SK-N-SH (cell line): ENCODE results near the gene AUTS2. TPM values are rescaled to one million over a fixed set of nuclear protein-coding genes. Genes with fewer than 3 reads are reported as not detected.
A peak's percentile ranks its signal among the peaks of the same experiment; 100 is the strongest.

Source experiments
- CTCF ChIA-PET: fragments of 300-600, 350-600 bp; formaldehyde crosslinking; extraction: SDS; loops from one replicate; lab custom pipeline; 2021; lab: Yijun Ruan, JAX
- POLR2A ChIA-PET: fragments of 350-600 bp; sonication (Branson Sonifier 250); formaldehyde crosslinking; extraction: SDS; loops from one replicate; lab custom pipeline; 2020; ENCODE audit warnings: antibody characterized with exemption, inconsistent platforms; lab: Yijun Ruan, JAX
- DNase-seq: peaks from one replicate; pipeline ENCODE4 v3.0.0; 2012
- H2AFZ ChIP-seq: fragments of 200-600 bp; sonication (generic); 2 replicates; pipeline ENCODE4 v1.8.1; 2016; ENCODE audit warnings: antibody characterized with exemption, mild to moderate bottlenecking, low read depth
- H3F3A ChIP-seq: fragments of 200-600 bp; sonication (generic); replicated peaks from 2 replicates; pipeline ENCODE3; 2016; ENCODE audit warnings: antibody characterized with exemption, mild to moderate bottlenecking; ENCODE audit not compliant: insufficient read depth
- H3K27ac ChIP-seq, 2 experiments: fragments of 200-500 bp in 1 of 2; fragments of 200-600 bp in 1 of 2; sonication (Bioruptor generic) in 1 of 2; sonication (generic), shearing (Covaris generic) in 1 of 2; 2 replicates each; pipeline versions ENCODE4 v1.5.1 to v1.6.1; 2014 to 2016; ENCODE audit warnings: low read depth in 2 of 2, inconsistent platforms in 1 of 2, low read length in 1 of 2, mild to moderate bottlenecking in 1 of 2, mixed read lengths in 1 of 2
- H3K27me3 ChIP-seq: fragments of 200-600 bp; sonication (generic), shearing (Covaris generic); 2 replicates; pipeline ENCODE4 v1.6.1; 2016; ENCODE audit warnings: mixed run types; ENCODE audit not compliant: insufficient read depth
- H3K36me3 ChIP-seq, 2 experiments: fragments of 200-500 bp in 1 of 2; fragments of 200-600 bp in 1 of 2; sonication (Bioruptor generic) in 1 of 2; sonication (generic) in 1 of 2; replicated peaks in 1 of 2; 2 replicates each; pipeline versions ENCODE3 to v1.5.1; 2014 to 2016; ENCODE audit warnings: low read length in 1 of 2, mild to moderate bottlenecking in 1 of 2; ENCODE audit not compliant: insufficient read depth in 2 of 2, control insufficient read depth in 1 of 2
- H3K4me1 ChIP-seq, 2 experiments: fragments of 200-500 bp in 1 of 2; fragments of 200-600 bp in 1 of 2; sonication (Bioruptor generic) in 1 of 2; sonication (generic), shearing (Covaris generic) in 1 of 2; 2 replicates each; pipeline versions ENCODE4 v1.5.1 to v1.6.1; 2014 to 2016; ENCODE audit warnings: low read depth in 1 of 2, low read length in 1 of 2, mixed run types in 1 of 2; ENCODE audit not compliant: insufficient read depth in 2 of 2, control insufficient read depth in 1 of 2
- H3K4me2 ChIP-seq: fragments of 200-600 bp; sonication (generic), shearing (Covaris generic); 2 replicates; pipeline ENCODE4 v1.6.1; 2017; ENCODE audit warnings: mixed run types
- H3K4me3 ChIP-seq, 2 experiments: fragments of 200-500 bp in 1 of 2; fragments of 200-600 bp in 1 of 2; sonication (Bioruptor generic) in 1 of 2; sonication (generic), shearing (Covaris generic) in 1 of 2; 2 replicates each; pipeline versions ENCODE4 v1.5.1 to v1.8.1; 2014 to 2016; ENCODE audit warnings: low read depth in 2 of 2, inconsistent platforms in 1 of 2, low read length in 1 of 2, mild to moderate bottlenecking in 1 of 2, mixed read lengths in 1 of 2, moderate library complexity in 1 of 2
- H3K79me2 ChIP-seq: fragments of 200-600 bp; sonication (generic); 2 replicates; pipeline ENCODE4 v1.8.1; 2017; ENCODE audit warnings: mild to moderate bottlenecking; ENCODE audit not compliant: insufficient read depth
- H3K9ac ChIP-seq: fragments of 200-600 bp; sonication (generic); 2 replicates; pipeline ENCODE4 v1.6.1; 2017; ENCODE audit warnings: mixed run types
- H3K9me2 ChIP-seq: fragments of 200-600 bp; sonication (generic); 2 replicates; pipeline ENCODE4 v1.6.1; 2017; ENCODE audit warnings: mixed run types
- H3K9me3 ChIP-seq: fragments of 200-600 bp; sonication (generic); 2 replicates; pipeline ENCODE4 v1.6.1; 2017; ENCODE audit warnings: mixed run types, mild to moderate bottlenecking, moderate library complexity
- H4K20me1 ChIP-seq: fragments of 200-600 bp; sonication (generic); 2 replicates; pipeline ENCODE4 v1.6.1; 2017; ENCODE audit warnings: mild to moderate bottlenecking, mixed run types; ENCODE audit not compliant: insufficient read depth
- CHD2 ChIP-seq: fragments of 150-350 bp; IDR thresholded peaks from 2 replicates; pipeline ENCODE4 v1.6.1; 2018; ENCODE audit warnings: low read length; ENCODE audit not compliant: partially characterized antibody
- ELF1 ChIP-seq: IDR thresholded peaks from 2 replicates; pipeline ENCODE4 v1.4.0; 2012
- FOXJ3 ChIP-seq: sonication (generic); formaldehyde crosslinking; IDR thresholded peaks from 2 replicates; pipeline ENCODE4 v1.5.1; 2020; ENCODE audit warnings: mild to moderate bottlenecking, missing genetic modification reagents
- FOXM1 ChIP-seq: IDR thresholded peaks from 2 replicates; pipeline ENCODE4 v1.4.0; 2012; ENCODE audit warnings: low read depth, mild to moderate bottlenecking
- GATA2 ChIP-seq: sonication (generic); formaldehyde crosslinking; IDR thresholded peaks from 2 replicates; pipeline ENCODE4 v1.5.0; 2020; ENCODE audit warnings: mild to moderate bottlenecking, missing genetic modification reagents
- MAX ChIP-seq: IDR thresholded peaks from 2 replicates; pipeline ENCODE4 v1.4.0; 2012; ENCODE audit warnings: low read depth
- MEF2A ChIP-seq: IDR thresholded peaks from 2 replicates; pipeline ENCODE4 v1.4.0; 2012; ENCODE audit warnings: low read depth, borderline replicate concordance
- MXI1 ChIP-seq: IDR thresholded peaks from 2 replicates; pipeline ENCODE4 v1.6.1; 2012; ENCODE audit warnings: mild to moderate bottlenecking, low read depth, low read length, improper control_type of control experiment
- NRF1 ChIP-seq: IDR thresholded peaks from 2 replicates; pipeline ENCODE4 v1.6.1; 2012; ENCODE audit warnings: low read depth, mild to moderate bottlenecking, low read length
- RFX5 ChIP-seq: IDR thresholded peaks from 2 replicates; pipeline ENCODE4 v1.6.1; 2012; ENCODE audit warnings: mild to moderate bottlenecking, improper control_type of control experiment, low read length
- SIN3A ChIP-seq: IDR thresholded peaks from 2 replicates; pipeline ENCODE4 v1.6.1; 2012; ENCODE audit warnings: low read depth, mild to moderate bottlenecking, low read length, moderate library complexity, borderline replicate concordance
- TAF1 ChIP-seq: IDR thresholded peaks from 2 replicates; pipeline ENCODE4 v1.6.1; 2012; ENCODE audit warnings: low read depth, mild to moderate bottlenecking, low read length, moderate library complexity, borderline replicate concordance
- TEAD4 ChIP-seq: IDR thresholded peaks from 2 replicates; pipeline ENCODE4 v1.4.0; 2012; ENCODE audit warnings: mild to moderate bottlenecking, borderline replicate concordance; ENCODE audit not compliant: insufficient read depth
- USF2 ChIP-seq: fragments of 150-350 bp; IDR thresholded peaks from 2 replicates; pipeline ENCODE4 v1.6.1; 2017; ENCODE audit warnings: antibody characterized with exemption, low read length, low read depth, borderline replicate concordance
- YY1 ChIP-seq: IDR thresholded peaks from 2 replicates; pipeline ENCODE4 v1.4.0; 2012; ENCODE audit warnings: low read depth, mild to moderate bottlenecking
- WGBS: methylation state at CpG from one replicate; pipeline ENCODE4 v1.1.6; 2017; ENCODE audit warnings: low lambda C conversion rate; 5-methylcytosine and 5-hydroxymethylcytosine counted together
- polyA plus RNA-seq, 3 experiments: library from polyadenylated mRNA; depleted of rRNA; stranded (reverse); fragments of >200 nt; gene quantifications; 2 replicates each; pipeline ENCODE4 v1.2.3, GENCODE V29; 2012
- TF ChIP-seq, protein P1 (sequence below): fragments of 150-350 bp; IDR thresholded peaks from 2 replicates; pipeline ENCODE4 v1.6.1; 2016; ENCODE audit warnings: mild to moderate bottlenecking, low read depth, low read length
- TF ChIP-seq, protein P2 (sequence below): IDR thresholded peaks from 2 replicates; pipeline ENCODE4 v1.6.1; 2012; ENCODE audit warnings: mild to moderate bottlenecking, low read depth, low read length, moderate library complexity
- TF ChIP-seq, protein P3 (sequence below): IDR thresholded peaks from 2 replicates; pipeline ENCODE4 v1.4.0; 2012; ENCODE audit warnings: low read depth, borderline replicate concordance

The AUTS2 gene
- polyA plus RNA-seq, 1 of the 3 experiments (the other 2 are of a cell fraction) = 15.6 TPM

DNA sequence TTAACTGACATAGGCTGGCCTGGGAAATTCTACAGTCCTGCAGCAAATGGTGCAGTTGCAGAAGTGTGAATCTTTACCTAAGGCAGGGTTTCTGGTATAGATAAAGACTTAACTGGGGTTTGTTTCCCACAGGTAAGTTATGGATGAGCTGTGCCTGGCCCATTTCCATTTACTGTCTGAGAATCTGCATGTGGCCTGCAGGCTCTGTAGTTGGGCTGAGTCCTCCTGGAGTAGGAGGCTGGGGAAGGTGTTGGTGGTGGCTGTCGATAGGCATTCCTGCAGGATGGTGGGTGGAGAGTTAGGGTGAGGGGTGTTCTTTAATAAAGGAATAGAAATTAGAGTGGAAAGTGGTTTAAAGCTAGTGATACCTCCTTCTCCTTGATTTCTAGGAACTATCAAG, 193.5 kb downstream of the AUTS2 start:
- no peak overlapping the region for H3K9ac ChIP-seq
- peaks cover 13% of the 10 kb centered on the region; the same call in 1 of the 2 replicates for H4K20me1 ChIP-seq
- no peaks in the 10 kb centered on the region for H3F3A ChIP-seq
- peaks cover 10% of the 10 kb centered on the region for H3K79me2 ChIP-seq
- no peaks in the 10 kb centered on the region for H3K36me3 ChIP-seq
- no peak overlapping the region for H2AFZ ChIP-seq
- no peaks in the 10 kb centered on the region for H3K9me2 ChIP-seq
- no peak for DNase-seq
- no peak overlapping the region for H3K4me2 ChIP-seq
- 86% methylated on average over 1 of the region's 1 CpG for WGBS
- POLR2A ChIA-PET = no interaction called here
- H3K27ac ChIP-seq = peak overlapping the region in 1 of 2 experiments; percentile 4; a peak in 1 of 4 replicates
- no peaks in the 10 kb centered on the region for H3K27me3 ChIP-seq
- no peak overlapping the region for H3K4me3 ChIP-seq
- TF ChIP-seq FOXM1 = no peak
- no peak for TF ChIP-seq SIN3A
- no peak for TF ChIP-seq NRF1
- TF ChIP-seq ELF1 = no peak
- no peak for TF ChIP-seq USF2
- TF ChIP-seq, protein P1, sequence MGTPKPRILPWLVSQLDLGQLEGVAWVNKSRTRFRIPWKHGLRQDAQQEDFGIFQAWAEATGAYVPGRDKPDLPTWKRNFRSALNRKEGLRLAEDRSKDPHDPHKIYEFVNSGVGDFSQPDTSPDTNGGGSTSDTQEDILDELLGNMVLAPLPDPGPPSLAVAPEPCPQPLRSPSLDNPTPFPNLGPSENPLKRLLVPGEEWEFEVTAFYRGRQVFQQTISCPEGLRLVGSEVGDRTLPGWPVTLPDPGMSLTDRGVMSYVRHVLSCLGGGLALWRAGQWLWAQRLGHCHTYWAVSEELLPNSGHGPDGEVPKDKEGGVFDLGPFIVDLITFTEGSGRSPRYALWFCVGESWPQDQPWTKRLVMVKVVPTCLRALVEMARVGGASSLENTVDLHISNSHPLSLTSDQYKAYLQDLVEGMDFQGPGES = no peak
- TF ChIP-seq RFX5 = no peak
- TF ChIP-seq CHD2 = no peak
- TF ChIP-seq FOXJ3 (CRISPR knock-in tag) = no peak
- TF ChIP-seq, protein P2, sequence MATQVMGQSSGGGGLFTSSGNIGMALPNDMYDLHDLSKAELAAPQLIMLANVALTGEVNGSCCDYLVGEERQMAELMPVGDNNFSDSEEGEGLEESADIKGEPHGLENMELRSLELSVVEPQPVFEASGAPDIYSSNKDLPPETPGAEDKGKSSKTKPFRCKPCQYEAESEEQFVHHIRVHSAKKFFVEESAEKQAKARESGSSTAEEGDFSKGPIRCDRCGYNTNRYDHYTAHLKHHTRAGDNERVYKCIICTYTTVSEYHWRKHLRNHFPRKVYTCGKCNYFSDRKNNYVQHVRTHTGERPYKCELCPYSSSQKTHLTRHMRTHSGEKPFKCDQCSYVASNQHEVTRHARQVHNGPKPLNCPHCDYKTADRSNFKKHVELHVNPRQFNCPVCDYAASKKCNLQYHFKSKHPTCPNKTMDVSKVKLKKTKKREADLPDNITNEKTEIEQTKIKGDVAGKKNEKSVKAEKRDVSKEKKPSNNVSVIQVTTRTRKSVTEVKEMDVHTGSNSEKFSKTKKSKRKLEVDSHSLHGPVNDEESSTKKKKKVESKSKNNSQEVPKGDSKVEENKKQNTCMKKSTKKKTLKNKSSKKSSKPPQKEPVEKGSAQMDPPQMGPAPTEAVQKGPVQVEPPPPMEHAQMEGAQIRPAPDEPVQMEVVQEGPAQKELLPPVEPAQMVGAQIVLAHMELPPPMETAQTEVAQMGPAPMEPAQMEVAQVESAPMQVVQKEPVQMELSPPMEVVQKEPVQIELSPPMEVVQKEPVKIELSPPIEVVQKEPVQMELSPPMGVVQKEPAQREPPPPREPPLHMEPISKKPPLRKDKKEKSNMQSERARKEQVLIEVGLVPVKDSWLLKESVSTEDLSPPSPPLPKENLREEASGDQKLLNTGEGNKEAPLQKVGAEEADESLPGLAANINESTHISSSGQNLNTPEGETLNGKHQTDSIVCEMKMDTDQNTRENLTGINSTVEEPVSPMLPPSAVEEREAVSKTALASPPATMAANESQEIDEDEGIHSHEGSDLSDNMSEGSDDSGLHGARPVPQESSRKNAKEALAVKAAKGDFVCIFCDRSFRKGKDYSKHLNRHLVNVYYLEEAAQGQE = no peak
- no peak for TF ChIP-seq TEAD4
- H3K9me3 ChIP-seq = no peaks in the 10 kb centered on the region
- CTCF ChIA-PET = interaction anchor here (0.6 to 1.3 kb wide), 3 partner anchors 8 to 16 kb away, joined by 3 read pairs; no protein-coding TSS in a partner anchor
- peaks cover 6 to 17% of the 10 kb centered on the region in 2 experiments; a peak in 3 of 4 replicates for H3K4me1 ChIP-seq

DNA sequence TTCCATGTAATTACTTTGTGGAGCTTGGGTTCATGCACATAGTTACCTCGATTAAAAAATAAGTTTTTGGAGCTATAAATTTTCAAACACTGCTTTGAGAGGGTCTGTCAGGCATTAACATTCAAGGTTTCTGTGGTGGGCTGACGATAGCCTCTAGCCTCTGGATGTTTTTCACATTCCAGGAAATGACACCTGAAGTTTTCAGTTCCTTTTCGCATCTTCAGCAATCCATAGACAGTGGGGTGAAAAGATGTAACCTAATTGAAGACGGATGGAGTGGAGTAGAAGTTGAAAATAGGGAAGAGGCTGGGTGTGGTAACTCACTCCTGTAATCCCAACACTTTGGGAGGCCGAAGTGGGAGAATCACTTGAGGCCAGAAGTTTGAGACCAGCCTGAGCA, 197.7 kb downstream of the AUTS2 start:
- H3K4me2 ChIP-seq = no peak overlapping the region
- no peak for DNase-seq
- H3K4me1 ChIP-seq = peaks cover 14 to 21% of the 10 kb centered on the region in 2 experiments; a peak in 3 of 4 replicates
- ChIA-PET CTCF (interaction anchor here (1.1 kb wide), 1 partner anchor 29 kb away, joined by 3 read pairs; no protein-coding TSS in a partner anchor), POLR2A (interaction anchor here (0.7 kb wide), 1 partner anchor 358 kb away, joined by 3 read pairs; no protein-coding TSS in a partner anchor)
- peaks cover 3% of the 10 kb centered on the region for H3F3A ChIP-seq
- H2AFZ ChIP-seq = no peak overlapping the region
- 93% methylated on average over 5 of the region's 5 CpGs for WGBS
- H3K9me2 ChIP-seq = no peaks in the 10 kb centered on the region
- H3K27me3 ChIP-seq = no peaks in the 10 kb centered on the region
- H3K9ac ChIP-seq = no peak overlapping the region
- no peaks in the 10 kb centered on the region for H3K36me3 ChIP-seq
- no peak overlapping the region for H3K27ac ChIP-seq
- H3K9me3 ChIP-seq = no peaks in the 10 kb centered on the region
- peaks cover 27% of the 10 kb centered on the region for H4K20me1 ChIP-seq
- no peak overlapping the region for H3K4me3 ChIP-seq
- peaks cover 6% of the 10 kb centered on the region for H3K79me2 ChIP-seq
- TF ChIP-seq, protein P3, sequence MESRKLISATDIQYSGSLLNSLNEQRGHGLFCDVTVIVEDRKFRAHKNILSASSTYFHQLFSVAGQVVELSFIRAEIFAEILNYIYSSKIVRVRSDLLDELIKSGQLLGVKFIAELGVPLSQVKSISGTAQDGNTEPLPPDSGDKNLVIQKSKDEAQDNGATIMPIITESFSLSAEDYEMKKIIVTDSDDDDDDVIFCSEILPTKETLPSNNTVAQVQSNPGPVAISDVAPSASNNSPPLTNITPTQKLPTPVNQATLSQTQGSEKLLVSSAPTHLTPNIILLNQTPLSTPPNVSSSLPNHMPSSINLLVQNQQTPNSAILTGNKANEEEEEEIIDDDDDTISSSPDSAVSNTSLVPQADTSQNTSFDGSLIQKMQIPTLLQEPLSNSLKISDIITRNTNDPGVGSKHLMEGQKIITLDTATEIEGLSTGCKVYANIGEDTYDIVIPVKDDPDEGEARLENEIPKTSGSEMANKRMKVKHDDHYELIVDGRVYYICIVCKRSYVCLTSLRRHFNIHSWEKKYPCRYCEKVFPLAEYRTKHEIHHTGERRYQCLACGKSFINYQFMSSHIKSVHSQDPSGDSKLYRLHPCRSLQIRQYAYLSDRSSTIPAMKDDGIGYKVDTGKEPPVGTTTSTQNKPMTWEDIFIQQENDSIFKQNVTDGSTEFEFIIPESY = no peak
- no peak for TF ChIP-seq ELF1
- no peak for TF ChIP-seq USF2
- no peak for TF ChIP-seq YY1
- TF ChIP-seq TAF1 = no peak
- no peak for TF ChIP-seq MEF2A
- no peak for TF ChIP-seq MXI1
- no peak for TF ChIP-seq MAX
- no peak for TF ChIP-seq GATA2 (CRISPR knock-in tag)
